ENCODE measurements around the gene LRIG1. TPM values are rescaled to one million over a fixed set of nuclear protein-coding genes. Genes with fewer than 3 reads are reported as not detected.

The LRIG1 gene
- total RNA-seq, 1 experiment from 2014 or later = 52.4 TPM

- H2AFZ ChIP-seq (ENCODE audit: low read length) = no peak overlapping the region
- H3K36me3 ChIP-seq (ENCODE audit: insufficient read depth, low read length) = no peaks in the 10 kb centered on the region
- peaks cover 38% of the 10 kb centered on the region for H3K4me1 ChIP-seq (ENCODE audit: low read length)
- DNase-seq = no peak
- no peak overlapping the region for H3K4me3 ChIP-seq (ENCODE audit: low read length)
- no peak overlapping the region for H3K9ac ChIP-seq (ENCODE audit: low read length)
- no peaks in the 10 kb centered on the region for H3K27me3 ChIP-seq (ENCODE audit: low read length)
- no peak overlapping the region for H3K4me2 ChIP-seq (ENCODE audit: low read depth, low read length, poor library complexity, severe bottlenecking)
- no peaks in the 10 kb centered on the region for H3K9me2 ChIP-seq (replicated peaks; ENCODE audit: insufficient read depth, low read length)
- H3K27ac ChIP-seq (ENCODE audit: low read length) = no peak overlapping the region
- no peaks in the 10 kb centered on the region for H3K79me2 ChIP-seq (ENCODE audit: low read length)
- H4K20me1 ChIP-seq (ENCODE audit: insufficient read depth, low read depth, low read length) = no peaks in the 10 kb centered on the region
- H3K9me3 ChIP-seq (ENCODE audit: low read length) = no peaks in the 10 kb centered on the region
Observed at GRCh38 chr3:66394753-66395249, 106.0 kb downstream of the LRIG1 start.

- H3K4me2 ChIP-seq (ENCODE audit: low read depth, low read length, poor library complexity, severe bottlenecking) = peak overlapping the region; percentile 19
- no peaks in the 10 kb centered on the region for H3K9me2 ChIP-seq (replicated peaks; ENCODE audit: insufficient read depth, low read length)
- peak overlapping the region; percentile 24 for H3K27ac ChIP-seq (ENCODE audit: low read length)
- no peaks in the 10 kb centered on the region for H4K20me1 ChIP-seq (ENCODE audit: insufficient read depth, low read depth, low read length)
- H3K36me3 ChIP-seq (ENCODE audit: insufficient read depth, low read length) = no peaks in the 10 kb centered on the region
- no peak overlapping the region for H3K9ac ChIP-seq (ENCODE audit: low read length)
- no peaks in the 10 kb centered on the region for H3K27me3 ChIP-seq (ENCODE audit: low read length)
- no peaks in the 10 kb centered on the region for H3K9me3 ChIP-seq (ENCODE audit: low read length)
- H2AFZ ChIP-seq (ENCODE audit: low read length) = no peak overlapping the region
- H3K4me1 ChIP-seq (ENCODE audit: low read length) = peaks cover 44% of the 10 kb centered on the region
- no peaks in the 10 kb centered on the region for H3K79me2 ChIP-seq (ENCODE audit: low read length)
- no peak overlapping the region for H3K4me3 ChIP-seq (ENCODE audit: low read length)
- no peak for DNase-seq
Observed at GRCh38 chr3:66394019-66394752, 106.6 kb downstream of the LRIG1 start.

- no peak overlapping the region for H3K4me3 ChIP-seq (ENCODE audit: low read length)
Observed at GRCh38 chr3:66393333-66394005, 107.4 kb downstream of the LRIG1 start.

GRCh38 chr3:66392966-66393332 is 107.9 kb downstream of the LRIG1 start:
- Histone ChIP-seq H2AFZ (ENCODE audit: low read length) (no peak overlapping the region), H3K9me3 (ENCODE audit: low read length) (peaks cover 2% of the 10 kb centered on the region; the same call in 1 of the 2 replicates), H4K20me1 (ENCODE audit: insufficient read depth, low read depth, low read length) (no peaks in the 10 kb centered on the region), H3K36me3 (ENCODE audit: insufficient read depth, low read length) (peaks cover 11% of the 10 kb centered on the region), H3K4me3 (ENCODE audit: low read length) (no peak overlapping the region), H3K4me1 (ENCODE audit: low read length) (peaks cover 48% of the 10 kb centered on the region), H3K9ac (ENCODE audit: low read length) (no peak overlapping the region), H3K27ac (ENCODE audit: low read length) (no peak overlapping the region), H3K9me2 (replicated peaks; ENCODE audit: insufficient read depth, low read length) (no peaks in the 10 kb centered on the region), H3K27me3 (ENCODE audit: low read length) (no peaks in the 10 kb centered on the region), H3K79me2 (ENCODE audit: low read length) (0 out of 2 replicates have a peak, but pooled peaks cover 4% of the 10 kb centered on the region), H3K4me2 (ENCODE audit: low read depth, low read length, poor library complexity, severe bottlenecking) (no peak overlapping the region)
- DNase-seq = no peak

More at GRCh38 chr3:66393333-66394005, 107.4 kb downstream of the LRIG1 start:
- no peaks in the 10 kb centered on the region for H3K79me2 ChIP-seq (ENCODE audit: low read length)
- H3K4me1 ChIP-seq (ENCODE audit: low read length) = peaks cover 48% of the 10 kb centered on the region
- no peaks in the 10 kb centered on the region for H3K9me3 ChIP-seq (ENCODE audit: low read length)
- no peak for DNase-seq
- peak overlapping the region; percentile 24 for H3K27ac ChIP-seq (ENCODE audit: low read length)
- no peaks in the 10 kb centered on the region for H3K9me2 ChIP-seq (replicated peaks; ENCODE audit: insufficient read depth, low read length)
- no peaks in the 10 kb centered on the region for H3K27me3 ChIP-seq (ENCODE audit: low read length)
- H2AFZ ChIP-seq (ENCODE audit: low read length) = no peak overlapping the region
- H4K20me1 ChIP-seq (ENCODE audit: insufficient read depth, low read depth, low read length) = no peaks in the 10 kb centered on the region
- no peak overlapping the region for H3K9ac ChIP-seq (ENCODE audit: low read length)
- peaks cover 7% of the 10 kb centered on the region for H3K36me3 ChIP-seq (ENCODE audit: insufficient read depth, low read length)
- peak overlapping the region; percentile 19 for H3K4me2 ChIP-seq (ENCODE audit: low read depth, low read length, poor library complexity, severe bottlenecking)

- peaks cover 48% of the 10 kb centered on the region for H3K4me1 ChIP-seq (ENCODE audit: low read length)
- no peak overlapping the region for H3K9ac ChIP-seq (ENCODE audit: low read length)
- no peaks in the 10 kb centered on the region for H4K20me1 ChIP-seq (ENCODE audit: insufficient read depth, low read depth, low read length)
- H3K4me3 ChIP-seq (ENCODE audit: low read length) = no peak overlapping the region
- no peak for DNase-seq
- peaks cover 12% of the 10 kb centered on the region for H3K36me3 ChIP-seq (ENCODE audit: insufficient read depth, low read length)
- H3K9me3 ChIP-seq (ENCODE audit: low read length) = peaks cover 2% of the 10 kb centered on the region; the same call in 1 of the 2 replicates
- H3K27ac ChIP-seq (ENCODE audit: low read length) = no peak overlapping the region
- no peaks in the 10 kb centered on the region for H3K9me2 ChIP-seq (replicated peaks; ENCODE audit: insufficient read depth, low read length)
- H3K4me2 ChIP-seq (ENCODE audit: low read depth, low read length, poor library complexity, severe bottlenecking) = no peak overlapping the region
- peaks cover 4% of the 10 kb centered on the region; the same call in 1 of the 2 replicates for H3K79me2 ChIP-seq (ENCODE audit: low read length)
- no peak overlapping the region for H2AFZ ChIP-seq (ENCODE audit: low read length)
- no peaks in the 10 kb centered on the region for H3K27me3 ChIP-seq (ENCODE audit: low read length)
Observed at GRCh38 chr3:66392512-66392911, 108.3 kb downstream of the LRIG1 start.

GRCh38 chr3:66390013-66390412 is 110.8 kb downstream of the LRIG1 start:
- H3K9ac ChIP-seq (ENCODE audit: low read length) = no peak overlapping the region
- H3K27ac ChIP-seq (ENCODE audit: low read length) = peak overlapping the region; percentile 71
- H3K9me2 ChIP-seq (replicated peaks; ENCODE audit: insufficient read depth, low read length) = no peaks in the 10 kb centered on the region
- peaks cover 48% of the 10 kb centered on the region for H3K4me1 ChIP-seq (ENCODE audit: low read length)
- H3K79me2 ChIP-seq (ENCODE audit: low read length) = peaks cover 10% of the 10 kb centered on the region; the same call in 1 of the 2 replicates
- peaks cover 37% of the 10 kb centered on the region for H3K36me3 ChIP-seq (ENCODE audit: insufficient read depth, low read length)
- no peaks in the 10 kb centered on the region for H4K20me1 ChIP-seq (ENCODE audit: insufficient read depth, low read depth, low read length)
- H3K4me2 ChIP-seq (ENCODE audit: low read depth, low read length, poor library complexity, severe bottlenecking) = peak overlapping the region; percentile 22
- DNase-seq = peak; percentile 83
- no peak overlapping the region for H3K4me3 ChIP-seq (ENCODE audit: low read length)
- H3K9me3 ChIP-seq (ENCODE audit: low read length) = peaks cover 2% of the 10 kb centered on the region; the same call in 1 of the 2 replicates
- no peaks in the 10 kb centered on the region for H3K27me3 ChIP-seq (ENCODE audit: low read length)
- H2AFZ ChIP-seq (ENCODE audit: low read length) = no peak overlapping the region

- Histone ChIP-seq H2AFZ (ENCODE audit: low read length) (no peak overlapping the region), H3K9ac (ENCODE audit: low read length) (no peak overlapping the region), H3K9me3 (ENCODE audit: low read length) (peaks cover 2% of the 10 kb centered on the region; the same call in 1 of the 2 replicates), H4K20me1 (ENCODE audit: insufficient read depth, low read depth, low read length) (no peaks in the 10 kb centered on the region), H3K4me2 (ENCODE audit: low read depth, low read length, poor library complexity, severe bottlenecking) (no peak overlapping the region), H3K4me1 (ENCODE audit: low read length) (peaks cover 26% of the 10 kb centered on the region), H3K9me2 (replicated peaks; ENCODE audit: insufficient read depth, low read length) (no peaks in the 10 kb centered on the region), H3K27me3 (ENCODE audit: low read length) (no peaks in the 10 kb centered on the region), H3K4me3 (ENCODE audit: low read length) (no peak overlapping the region), H3K36me3 (ENCODE audit: insufficient read depth, low read length) (peaks cover 45% of the 10 kb centered on the region), H3K27ac (ENCODE audit: low read length) (no peak overlapping the region), H3K79me2 (ENCODE audit: low read length) (peaks cover 10% of the 10 kb centered on the region; the same call in 1 of the 2 replicates)
- no peak for DNase-seq
Observed at GRCh38 chr3:66386925-66387650, 113.7 kb downstream of the LRIG1 start.

Measured in Karpas-422 (cell line).